IMR-90 (cell line): ENCODE data around the gene WFDC8. TPM values are rescaled to one million over a fixed set of nuclear protein-coding genes. Genes with fewer than 3 reads are reported as not detected.

Experiments used
- ATAC-seq: fragments of 200-7000 bp; cut with Tn5 transposase; 2 replicates; pipeline ENCODE4 v1.9.1; 2020; ENCODE audit warnings: low read depth, mild to moderate bottlenecking, moderate library complexity
- BruUV-seq: library from RNA; stranded (reverse); fragments of 400-500 nt; replicated peaks from 2 replicates; lab custom pipeline; 2021; lab: Mats Ljungman, UMichigan
- CTCF ChIA-PET: fragments of 300-600 bp; formaldehyde crosslinking; extraction: SDS; loops from one replicate; lab custom pipeline; 2021; ENCODE audit warnings: antibody characterized with exemption; lab: Yijun Ruan, JAX
- POLR2A ChIA-PET: fragments of 300-600 bp; sonication (Branson Sonifier 250); formaldehyde crosslinking; loops from one replicate; lab custom pipeline; 2022; ENCODE audit warnings: antibody characterized with exemption; ENCODE audit not compliant: unreplicated experiment; lab: Charles Lee
- DNase-seq: peaks from one replicate; pipeline ENCODE4 v3.0.0; 2013
- H2AFZ ChIP-seq: replicated peaks from 2 replicates; pipeline ENCODE3; 2013; ENCODE audit warnings: low read length, mild to moderate bottlenecking; ENCODE audit not compliant: poor library complexity
- H2AK5ac ChIP-seq: 2 replicates; pipeline ENCODE4 v1.6.1; 2013; ENCODE audit warnings: low read depth, low read length, inconsistent platforms
- H2AK9ac ChIP-seq: replicated peaks from 2 replicates; pipeline ENCODE3; 2013; ENCODE audit warnings: mild to moderate bottlenecking, low read depth, low read length, moderate library complexity; ENCODE audit not compliant: poor library complexity
- H2BK120ac ChIP-seq: 2 replicates; pipeline ENCODE4 v1.6.1; 2013; ENCODE audit warnings: low read depth, low read length, inconsistent platforms
- H2BK15ac ChIP-seq: 3 replicates; pipeline ENCODE4 v1.6.1; 2013; ENCODE audit warnings: low read depth, low read length, inconsistent platforms
- H2BK20ac ChIP-seq: 2 replicates; pipeline ENCODE4 v1.6.1; 2013; ENCODE audit warnings: low read depth, mild to moderate bottlenecking, inconsistent platforms, low read length, moderate library complexity
- H2BK5ac ChIP-seq: 2 replicates; pipeline ENCODE4 v1.6.1; 2013; ENCODE audit warnings: mild to moderate bottlenecking, low read depth, low read length, inconsistent platforms; ENCODE audit not compliant: poor library complexity, severe bottlenecking
- H3K14ac ChIP-seq: replicated peaks from 2 replicates; pipeline ENCODE4 v1.6.1; 2013; ENCODE audit warnings: low read depth, low read length, inconsistent platforms
- H3K18ac ChIP-seq: 2 replicates; pipeline ENCODE4 v1.6.1; 2013; ENCODE audit warnings: low read depth, low read length, control low read depth
- H3K23ac ChIP-seq: 2 replicates; pipeline ENCODE4 v1.6.1; 2013; ENCODE audit warnings: low read depth, low read length, inconsistent platforms
- H3K27ac ChIP-seq: 2 replicates; pipeline ENCODE4 v1.5.1; 2013; ENCODE audit warnings: mild to moderate bottlenecking, control low read depth, low read length; ENCODE audit not compliant: insufficient read depth
- H3K27me3 ChIP-seq: 2 replicates; pipeline ENCODE4 v1.6.1; 2013; ENCODE audit warnings: low read length; ENCODE audit not compliant: control insufficient read depth, insufficient read depth
- H3K36me3 ChIP-seq: 2 replicates; pipeline ENCODE4 v1.6.1; 2013; ENCODE audit warnings: low read length, mixed read lengths; ENCODE audit not compliant: control insufficient read depth, insufficient read depth
- H3K4ac ChIP-seq: 2 replicates; pipeline ENCODE4 v1.6.1; 2013; ENCODE audit warnings: low read depth, low read length, inconsistent platforms
- H3K4me1 ChIP-seq: 2 replicates; pipeline ENCODE4 v1.6.1; 2013; ENCODE audit warnings: low read length, mixed read lengths; ENCODE audit not compliant: control insufficient read depth, insufficient read depth
- H3K4me2 ChIP-seq: 2 replicates; pipeline ENCODE4 v1.6.1; 2013; ENCODE audit warnings: low read depth, mild to moderate bottlenecking, control low read depth, low read length, moderate library complexity
- H3K4me3 ChIP-seq: 2 replicates; pipeline ENCODE4 v1.5.1; 2013; ENCODE audit warnings: low read depth, mild to moderate bottlenecking, control low read depth, low read length, moderate library complexity; ENCODE audit not compliant: insufficient read depth
- H3K56ac ChIP-seq: 2 replicates; pipeline ENCODE4 v1.6.1; 2013; ENCODE audit warnings: low read length, inconsistent platforms; ENCODE audit not compliant: insufficient read depth; ENCODE audit errors: extremely low read depth
- H3K79me1 ChIP-seq, 2 experiments: 2 replicates each; pipeline ENCODE4 v1.6.1; 2013; ENCODE audit warnings: low read length in 2 of 2, inconsistent platforms in 1 of 2, low read depth in 1 of 2
- H3K9ac ChIP-seq: 2 replicates; pipeline ENCODE4 v1.6.1; 2013; ENCODE audit warnings: low read depth, low read length, control low read depth
- H3K9me1 ChIP-seq: 2 replicates; pipeline ENCODE4 v1.6.1; 2013; ENCODE audit warnings: low read length, inconsistent platforms; ENCODE audit not compliant: insufficient read depth
- H3K9me3 ChIP-seq: 2 replicates; pipeline ENCODE4 v1.6.1; 2013; ENCODE audit warnings: low read length; ENCODE audit not compliant: control insufficient read depth, insufficient read depth
- H4K20me1 ChIP-seq: 2 replicates; pipeline ENCODE4 v1.6.1; 2013; ENCODE audit warnings: low read length, inconsistent platforms; ENCODE audit not compliant: insufficient read depth
- H4K5ac ChIP-seq: 2 replicates; pipeline ENCODE4 v1.6.1; 2013; ENCODE audit warnings: mild to moderate bottlenecking, low read depth, low read length, control low read depth
- H4K8ac ChIP-seq, 2 experiments: 2 replicates each; pipeline ENCODE4 v1.6.1; 2013; ENCODE audit warnings: low read depth in 2 of 2, low read length in 2 of 2, control low read depth in 1 of 2, inconsistent platforms in 1 of 2
- H4K91ac ChIP-seq: 2 replicates; pipeline ENCODE4 v1.6.1; 2013; ENCODE audit warnings: low read depth, low read length, inconsistent platforms; ENCODE audit not compliant: insufficient read depth
- USF2 ChIP-seq: fragments of 150-350 bp; IDR thresholded peaks from 2 replicates; pipeline ENCODE4 v1.6.1; 2017; ENCODE audit warnings: mild to moderate bottlenecking, antibody characterized with exemption, low read length, low read depth
- WGBS, 2 experiments: methylation state at CpG; one replicate each; pipeline versions ENCODE4 v1.1.5 to v1.1.7; 2013; ENCODE audit warnings: missing lambda C conversion rate in 2 of 2; ENCODE audit not compliant: insufficient read length in 1 of 2; ENCODE audit errors: extremely low coverage in 2 of 2; 5-methylcytosine and 5-hydroxymethylcytosine counted together
- dilution Hi-C: fragments of 300-500 bp; cut with HindIII; formaldehyde crosslinking; loops from one replicate; pipeline ENCODE4 v1.14.3; 2018; ENCODE audit warnings: low sequenced_read_pairs; ENCODE audit not compliant: unreplicated experiment
- in situ Hi-C: fragments of 300-500 bp; cut with MboI; formaldehyde crosslinking; loops from 3 replicates; pipeline ENCODE4 v1.14.3; 2019; ENCODE audit warnings: low sequenced_read_pairs, inconsistent platforms, mixed read lengths
- intact Hi-C: fragments of 100-400 bp; cut with micrococcal nuclease; formaldehyde crosslinking; loops from 2 replicates; pipeline ENCODE4 v1.10.0; 2022
- polyA plus RNA-seq, 3 experiments: library from polyadenylated mRNA; depleted of rRNA; stranded (reverse); fragments of >200 nt; gene quantifications; 2 replicates each; pipeline ENCODE4 v1.2.3, GENCODE V29; 2012; ENCODE audit warnings: low replicate concordance in 1 of 3
- total RNA-seq: library from RNA; depleted of rRNA; stranded (reverse); fragments of >200 nt; gene quantifications from 2 replicates; pipeline ENCODE4 v1.2.3, GENCODE V29; 2012

WFDC8 gene
- total and polyA plus RNA-seq, 2 of the 4 experiments (the other 2 are of a cell fraction), result not detected

- Histone ChIP-seq H3K18ac (no peak overlapping the region), H4K5ac (no peak overlapping the region), H3K14ac (no peak overlapping the region), H3K9ac (no peak overlapping the region), H3K4me1 (no peaks in the 10 kb centered on the region), H3K27me3 (peaks cover 2% of the 10 kb centered on the region), H3K36me3 (no peaks in the 10 kb centered on the region), H2AFZ (no peak overlapping the region), H2BK20ac (no peak overlapping the region), H3K79me1 (no peaks in the 10 kb centered on the region), H4K91ac (no peak overlapping the region), H2BK5ac (no peak overlapping the region), H3K4me3 (no peak overlapping the region), H3K9me3 (no peaks in the 10 kb centered on the region), H4K8ac (no peak overlapping the region), H3K9me1 (no peaks in the 10 kb centered on the region), H4K20me1 (no peaks in the 10 kb centered on the region), H3K56ac (no peak overlapping the region), H3K23ac (no peak overlapping the region), H3K4ac (no peak overlapping the region), H3K4me2 (no peak overlapping the region), H2AK5ac (no peak overlapping the region), H2BK120ac (no peak overlapping the region), H2BK15ac (no peak overlapping the region), H2AK9ac (no peak overlapping the region), H3K27ac (no peak overlapping the region)
- no TSS peak for BruUV-seq
- dilution Hi-C loops, result no loop called here
- CTCF ChIA-PET, result no interaction called here
- DNase-seq (no peak), ATAC-seq (no peak)
- WGBS, 2 experiments, result no CpG with 5 or more reads among the region's 4 CpGs
- POLR2A ChIA-PET, result no interaction called here
- intact Hi-C loops, result no loop called here
- TF ChIP-seq USF2, result no peak
- in situ Hi-C loops, result no loop called here
Measured at GRCh38 chr20:45509091-45509490, 70.0 kb downstream of the WFDC8 start.
